Measurements from ENCODE around the gene NUDT19.

Gene NUDT19

GRCh38 chr19:32672841-32673240, 18.8 kb upstream of the NUDT19 start:
- peak overlapping the region; percentile 89; the same call in 1 of the 2 replicates for H3K9ac ChIP-seq
- peak overlapping the region; percentile 84 for H3K27ac ChIP-seq
- TF ChIP-seq CTCF (conservative IDR thresholded peaks at IDR 0.05; ENCODE audit: low read depth, low read length), result no peak
- H3K4me1 ChIP-seq (ENCODE audit: low read depth, poor library complexity, severe bottlenecking), result peaks cover 45% of the 10 kb centered on the region
- peaks cover 73% of the 10 kb centered on the region for H3K79me2 ChIP-seq (ENCODE audit: insufficient read depth, low read depth)
- H3K4me2 ChIP-seq, result peak overlapping the region; percentile 62
- H3K27me3 ChIP-seq (ENCODE audit: insufficient read depth, low read depth), result no peaks in the 10 kb centered on the region
- peaks cover 4% of the 10 kb centered on the region; the same call in 1 of the 2 replicates for H4K20me1 ChIP-seq (ENCODE audit: insufficient read depth)
- no peak overlapping the region for H2AFZ ChIP-seq (ENCODE audit: low read depth)
- peaks cover 13% of the 10 kb centered on the region; the same call in 1 of the 2 replicates for H3K36me3 ChIP-seq (ENCODE audit: insufficient read depth)
- no peak overlapping the region for H3K4me3 ChIP-seq (IDR thresholded peaks at IDR 0.05; ENCODE audit: insufficient read depth, low read depth, low read length)

- Histone ChIP-seq H3K79me2 (ENCODE audit: insufficient read depth, low read depth) (peaks cover 65% of the 10 kb centered on the region), H3K36me3 (ENCODE audit: insufficient read depth) (peaks cover 13% of the 10 kb centered on the region; the same call in 1 of the 2 replicates), H3K4me2 (peak overlapping the region; percentile 62), H3K4me1 (ENCODE audit: low read depth, poor library complexity, severe bottlenecking) (peaks cover 39% of the 10 kb centered on the region), H3K9ac (peak overlapping the region; percentile 89), H3K27ac (peak overlapping the region; percentile 84), H2AFZ (ENCODE audit: low read depth) (no peak overlapping the region), H3K27me3 (ENCODE audit: insufficient read depth, low read depth) (no peaks in the 10 kb centered on the region), H3K4me3 (IDR thresholded peaks at IDR 0.05; ENCODE audit: insufficient read depth, low read depth, low read length) (no peak overlapping the region), H4K20me1 (ENCODE audit: insufficient read depth) (no peaks in the 10 kb centered on the region)
- no peak for TF ChIP-seq CTCF (conservative IDR thresholded peaks at IDR 0.05; ENCODE audit: low read depth, low read length)
Observed at GRCh38 chr19:32673573-32673972, 18.0 kb upstream of the NUDT19 start.

GRCh38 chr19:32674153-32674930, 17.3 kb upstream of the NUDT19 start:
- H4K20me1 ChIP-seq (ENCODE audit: insufficient read depth), result no peaks in the 10 kb centered on the region
- H3K79me2 ChIP-seq (ENCODE audit: insufficient read depth, low read depth), result peaks cover 58% of the 10 kb centered on the region
- TF ChIP-seq CTCF (conservative IDR thresholded peaks at IDR 0.05; ENCODE audit: low read depth, low read length), result no peak
- no peak overlapping the region for H3K4me3 ChIP-seq (IDR thresholded peaks at IDR 0.05; ENCODE audit: insufficient read depth, low read depth, low read length)
- H3K27me3 ChIP-seq (ENCODE audit: insufficient read depth, low read depth), result no peaks in the 10 kb centered on the region
- H3K4me2 ChIP-seq, result peak overlapping the region; percentile 62
- H3K4me1 ChIP-seq (ENCODE audit: low read depth, poor library complexity, severe bottlenecking), result peaks cover 32% of the 10 kb centered on the region
- peak overlapping the region; percentile 81 for H2AFZ ChIP-seq (ENCODE audit: low read depth)
- peaks cover 13% of the 10 kb centered on the region; the same call in 1 of the 2 replicates for H3K36me3 ChIP-seq (ENCODE audit: insufficient read depth)
- H3K27ac ChIP-seq, result peak overlapping the region; percentile 84
- peak overlapping the region; percentile 89 for H3K9ac ChIP-seq

- no peak within 1 kb of the TSS for H3K4me3 ChIP-seq (IDR thresholded peaks at IDR 0.05; ENCODE audit: insufficient read depth, low read depth, low read length)
- peak within 1 kb of the TSS; percentile 81 for H2AFZ ChIP-seq (ENCODE audit: low read depth)
- H3K27ac ChIP-seq, result peak within 1 kb of the TSS; percentile 84
- H3K36me3 ChIP-seq (ENCODE audit: insufficient read depth), result peaks cover 10% of the 10 kb centered on the region; the same call in 1 of the 2 replicates
- peaks cover 24% of the 10 kb centered on the region for H3K4me1 ChIP-seq (ENCODE audit: low read depth, poor library complexity, severe bottlenecking)
- peaks cover 50% of the 10 kb centered on the region for H3K79me2 ChIP-seq (ENCODE audit: insufficient read depth, low read depth)
- H3K4me2 ChIP-seq, result peak within 1 kb of the TSS; percentile 64
- H4K20me1 ChIP-seq (ENCODE audit: insufficient read depth), result no peaks in the 10 kb centered on the region
- H3K27me3 ChIP-seq (ENCODE audit: insufficient read depth, low read depth), result no peaks in the 10 kb centered on the region
- no peak for TF ChIP-seq CTCF (conservative IDR thresholded peaks at IDR 0.05; ENCODE audit: low read depth, low read length)
- H3K9ac ChIP-seq, result peak within 1 kb of the TSS; percentile 89
Observed at GRCh38 chr19:32674931-32675719, 16.5 kb upstream of the NUDT19 start, which contains the start of gene ANKRD27. Gene ANKRD27, minus strand, starts transcription at chr19:32675180. Its CDS starts 16,165 bp downstream, at chr19:32659015.

Data from KMS-11 (cell line).